Adrenal gland (tissue), 5 donors: ENCODE measurements around the gene PBX3.

ENCODE experiments used
- CTCF ChIP-seq, 6 experiments: fragments of 450-650 bp in 4 of 6; fragments of 200-600 bp in 2 of 6; sonication (generic) in 1 of 6; IDR thresholded peaks; 1 replicate in 5 of 6; 2 replicates in 1 of 6; pipeline versions ENCODE4 v1.5.1 to v1.8.0; 2016 to 2021; ENCODE audit warnings: antibody characterized with exemption in 6 of 6, mild to moderate bottlenecking in 2 of 6, moderate library complexity in 1 of 6
- POLR2A ChIP-seq, 2 donors: fragments of 450-650 bp; IDR thresholded peaks; one replicate each; pipeline ENCODE4 v1.6.1; 2017; ENCODE audit warnings: antibody characterized with exemption in 2 of 2, mild to moderate bottlenecking in 2 of 2, moderate library complexity in 1 of 2
- donor health status: DM: no; HTN: no; CAD: no.

GRCh38 chr9:125942125-125942524, 195.0 kb downstream of the PBX3 start:
- TF ChIP-seq CTCF (IDR thresholded peaks at IDR 0.05) = no peak
- TF ChIP-seq POLR2A (IDR thresholded peaks at IDR 0.05) = no peak
